Choroid plexus epithelial cell (primary cell): ENCODE results near the gene TMEM255B.
A peak's percentile ranks its signal among the peaks of the same experiment; 100 is the strongest.

Experiments used
- DNase-seq: peaks from one replicate; pipeline ENCODE4 v3.0.0-alpha.2; 2010; ENCODE audit warnings: low read depth
- H3K4me3 ChIP-seq: 2 replicates; pipeline ENCODE4 v1.5.1; 2011; ENCODE audit warnings: low read depth, mild to moderate bottlenecking, control low read depth, low read length, moderate library complexity
- CTCF ChIP-seq: conservative IDR thresholded peaks from 2 replicates; pipeline ENCODE4 v1.5.1; 2011; ENCODE audit warnings: low read depth, mild to moderate bottlenecking, control low read depth, inconsistent platforms, low read length, moderate library complexity

TMEM255B gene

GRCh38 chr13:113769881-113770280 lies 10.9 kb downstream of the TMEM255B start:
- TF ChIP-seq CTCF: no peak
- H3K4me3 ChIP-seq: no peak overlapping the region
- no peak for DNase-seq

- no peak for TF ChIP-seq CTCF
- no peak for DNase-seq
- H3K4me3 ChIP-seq: no peak overlapping the region
These were observed 11.4 kb downstream of the TMEM255B start for GRCh38 chr13:113770441-113770840.

- no peak for TF ChIP-seq CTCF
- no peak for DNase-seq
These were observed 11.9 kb downstream of the TMEM255B start for GRCh38 chr13:113770937-113771336.

GRCh38 chr13:113771709-113772331 lies 12.8 kb downstream of the TMEM255B start:
- no peak overlapping the region for H3K4me3 ChIP-seq
- no peak for TF ChIP-seq CTCF
- DNase-seq: peak; percentile 6

More at GRCh38 chr13:113770937-113771336, 11.9 kb downstream of the TMEM255B start:
- H3K4me3 ChIP-seq: no peak overlapping the region

GRCh38 chr13:113774177-113775107 lies 15.4 kb downstream of the TMEM255B start:
- no peak overlapping the region for H3K4me3 ChIP-seq
- TF ChIP-seq CTCF: no peak
- no peak for DNase-seq

GRCh38 chr13:113775451-113776145 lies 16.6 kb downstream of the TMEM255B start:
- H3K4me3 ChIP-seq: no peak overlapping the region
- no peak for DNase-seq
- TF ChIP-seq CTCF: no peak
